Natural killer cell (primary cell): ENCODE results near the gene TAF11L10. TPM values are rescaled to one million over a fixed set of nuclear protein-coding genes. Genes with fewer than 3 reads are reported as not detected.
"Not testable (repeated sequence)": the region's sequence is repeated elsewhere in the genome, so short reads cannot be mapped to it uniquely, and the experiment has no call there.

ENCODE experiments used
- ATAC-seq, 3 donors: fragments of 150-1000 bp in 2 of 3; fragments of 200-7000 bp in 1 of 3; cut with Tn5 transposase; 1 replicate in 1 of 3; 2 replicates in 2 of 3; pipeline ENCODE4 v1.10.0; 2021; ENCODE audit warnings: mild to moderate bottlenecking in 2 of 3, moderate library complexity in 2 of 3
- DNase-seq, 2 donors: peaks; one replicate each; pipeline versions ENCODE4 v3.0.0 to v3.0.0-alpha.2; 2013 to 2021; ENCODE audit warnings: mixed read lengths in 1 of 2
- H3K27ac ChIP-seq: one replicate; pipeline ENCODE4 v1.5.1; 2013; ENCODE audit warnings: mild to moderate bottlenecking, low read length
- H3K27me3 ChIP-seq: one replicate; pipeline ENCODE4 v1.6.1; 2013; ENCODE audit warnings: low read length; ENCODE audit not compliant: control insufficient read depth, insufficient read depth
- H3K36me3 ChIP-seq: one replicate; pipeline ENCODE4 v1.6.1; 2013; ENCODE audit warnings: low read length; ENCODE audit not compliant: control insufficient read depth, insufficient read depth
- H3K4me1 ChIP-seq: one replicate; pipeline ENCODE4 v1.6.1; 2013; ENCODE audit warnings: low read length; ENCODE audit not compliant: control insufficient read depth, insufficient read depth
- H3K4me3 ChIP-seq: one replicate; pipeline ENCODE4 v1.5.1; 2013; ENCODE audit warnings: low read length
- H3K9me3 ChIP-seq: one replicate; pipeline ENCODE4 v1.6.1; 2013; ENCODE audit warnings: low read length; ENCODE audit not compliant: control insufficient read depth, insufficient read depth
- H3K27ac Mint-ChIP-seq, 2 donors: one replicate each; pipeline ENCODE4 v1.8.0; 2022; ENCODE audit warnings: mild to moderate bottlenecking in 2 of 2, mixed read lengths in 2 of 2, moderate library complexity in 1 of 2
- H3K27me3 Mint-ChIP-seq, 2 donors: one replicate each; pipeline ENCODE4 v1.8.0; 2022; ENCODE audit warnings: low read depth in 2 of 2, mixed read lengths in 2 of 2
- H3K36me3 Mint-ChIP-seq: one replicate; pipeline ENCODE4 v1.8.0; 2022; ENCODE audit warnings: mixed read lengths
- H3K4me1 Mint-ChIP-seq, 2 donors: one replicate each; pipeline ENCODE4 v1.8.0; 2022; ENCODE audit warnings: mixed read lengths in 2 of 2
- H3K4me3 Mint-ChIP-seq: one replicate; pipeline ENCODE4 v1.8.0; 2022; ENCODE audit warnings: mild to moderate bottlenecking, moderate library complexity, mixed read lengths
- H3K9me3 Mint-ChIP-seq, 2 donors: one replicate each; pipeline ENCODE4 v1.8.0; 2022; ENCODE audit warnings: mixed read lengths in 2 of 2
- CTCF ChIP-seq: fragments of 200-600 bp; IDR thresholded peaks from one replicate; pipeline ENCODE4 v1.8.0; 2022; ENCODE audit warnings: antibody characterized with exemption
- WGBS: methylation state at CpG from one replicate; pipeline ENCODE4 v1.1.7; 2013; ENCODE audit warnings: missing lambda C conversion rate; ENCODE audit not compliant: insufficient coverage; 5-methylcytosine and 5-hydroxymethylcytosine counted together
- intact Hi-C: fragments of 100-400 bp; cut with micrococcal nuclease; formaldehyde crosslinking; loops from one replicate; pipeline ENCODE4 v1.14.2; 2022
- total RNA-seq, 4 donors: library from RNA; stranded (reverse); fragments of 120-200 nt in 1 of 4; gene quantifications; one replicate each; pipeline versions ENCODE4 v1.2.3 to v1.2.4, GENCODE V29; 2013 to 2022

Gene TAF11L10
- total RNA-seq, 3 donors from 2014 or later (not counting 1 experiment from before 2014, with no cell fraction given): not detected

- Mint-ChIP-seq H3K9me3 (peaks cover 9 to 17% of the 10 kb centered on the region in 2 donors), H3K36me3 (no peaks in the 10 kb centered on the region), H3K4me1 (no peaks in the 10 kb centered on the region), H3K4me3 (no peak overlapping the region), H3K27ac (no peak overlapping the region), H3K27me3 (no peaks in the 10 kb centered on the region)
- Histone ChIP-seq H3K27me3 (no peaks in the 10 kb centered on the region), H3K4me1 (no peaks in the 10 kb centered on the region), H3K27ac (no peak overlapping the region), H3K4me3 (no peak overlapping the region), H3K36me3 (no peaks in the 10 kb centered on the region), H3K9me3 (no peaks in the 10 kb centered on the region)
- DNase-seq (no peak), ATAC-seq (no peak)
- 90% methylated on average over 17 of the region's 17 CpGs for WGBS
- TF ChIP-seq CTCF: no peak
- intact Hi-C loops: no loop called here
Observed at GRCh38 chr5:17620627-17621026, 23.0 kb upstream of the TAF11L10 start.

GRCh38 chr5:17619354-17619753 is 21.7 kb upstream of the TAF11L10 start:
- intact Hi-C loops: no loop called here
- ATAC-seq (no peak), DNase-seq (no peak)
- H3K9me3 Mint-ChIP-seq: peaks cover 9 to 19% of the 10 kb centered on the region in 2 donors
- TF ChIP-seq CTCF: no peak
- no peaks in the 10 kb centered on the region for H3K27me3 Mint-ChIP-seq
- no peaks in the 10 kb centered on the region for H3K4me1 ChIP-seq
- H3K9me3 ChIP-seq: no peaks in the 10 kb centered on the region
- no peak overlapping the region for H3K4me3 ChIP-seq
- H3K36me3 ChIP-seq: no peaks in the 10 kb centered on the region
- H3K27me3 ChIP-seq: no peaks in the 10 kb centered on the region
- no peaks in the 10 kb centered on the region for H3K36me3 Mint-ChIP-seq
- H3K4me1 Mint-ChIP-seq: no peaks in the 10 kb centered on the region
- 96% methylated on average over 3 of the region's 3 CpGs for WGBS
- H3K27ac ChIP-seq: no peak overlapping the region
- no peak overlapping the region for H3K4me3 Mint-ChIP-seq
- no peak overlapping the region for H3K27ac Mint-ChIP-seq

GRCh38 chr5:17614872-17615605 is 17.4 kb upstream of the TAF11L10 start:
- no peak overlapping the region for H3K27ac ChIP-seq
- ATAC-seq (no peak), DNase-seq (no peak)
- Mint-ChIP-seq H3K27ac (no peak overlapping the region), H3K4me1 (no peaks in the 10 kb centered on the region), H3K4me3 (no peak overlapping the region), H3K9me3 (peaks cover 0 to 15% of the 10 kb centered on the region in 2 donors), H3K27me3 (no peaks in the 10 kb centered on the region), H3K36me3 (no peaks in the 10 kb centered on the region)
- intact Hi-C loops: no loop called here
- H3K27me3 ChIP-seq: no peaks in the 10 kb centered on the region
- H3K9me3 ChIP-seq: no peaks in the 10 kb centered on the region
- no peak for TF ChIP-seq CTCF
- H3K36me3 ChIP-seq: no peaks in the 10 kb centered on the region
- H3K4me1 ChIP-seq: no peaks in the 10 kb centered on the region
- WGBS: 91% methylated on average over 17 of the region's 17 CpGs
- no peak overlapping the region for H3K4me3 ChIP-seq

GRCh38 chr5:17610092-17610491 is 12.5 kb upstream of the TAF11L10 start, which contains the start of gene TAF11L12:
Gene TAF11L12 (plus strand): TSS chr5:17610392.
- H3K27me3 ChIP-seq, H3K4me1 ChIP-seq, H3K4me3 Mint-ChIP-seq, H3K9me3 ChIP-seq, H3K27ac Mint-ChIP-seq, H3K4me3 ChIP-seq, DNase-seq, H3K27me3 Mint-ChIP-seq, H3K27ac ChIP-seq, H3K4me1 Mint-ChIP-seq, intact Hi-C loops, H3K36me3 ChIP-seq, H3K36me3 Mint-ChIP-seq, ATAC-seq: not testable (repeated sequence)
- WGBS: 75% methylated on average over 2 of the region's 2 CpGs
- H3K9me3 Mint-ChIP-seq: peaks cover 0 to 20% of the 10 kb centered on the region in 2 donors

- intact Hi-C loops, H3K9me3 ChIP-seq, H3K27ac ChIP-seq, H3K4me3 ChIP-seq, H3K27ac Mint-ChIP-seq, H3K4me3 Mint-ChIP-seq, H3K27me3 ChIP-seq, DNase-seq, H3K36me3 ChIP-seq, H3K36me3 Mint-ChIP-seq, H3K27me3 Mint-ChIP-seq, ATAC-seq, H3K4me1 ChIP-seq, H3K4me1 Mint-ChIP-seq: not testable (repeated sequence)
- peaks cover 3 to 18% of the 10 kb centered on the region in 2 donors for H3K9me3 Mint-ChIP-seq
- 82% methylated on average over 3 of the region's 4 CpGs for WGBS
Observed at GRCh38 chr5:17607461-17607860, 9.8 kb upstream of the TAF11L10 start.
